Panc1 (cell line): ENCODE results near the gene TM4SF4. TPM values are rescaled to one million over a fixed set of nuclear protein-coding genes. Genes with fewer than 3 reads are reported as not detected.

ENCODE experiments used
- ATAC-seq: fragments of 200-7000 bp; cut with Tn5 transposase; 2 replicates; pipeline ENCODE4 v1.9.1; 2020; ENCODE audit warnings: mild to moderate bottlenecking, moderate library complexity
- BruUV-seq: library from RNA; stranded (reverse); fragments of 400-500 nt; replicated peaks from 2 replicates; lab custom pipeline; 2021; lab: Mats Ljungman, UMichigan
- CTCF ChIA-PET: fragments of 300-600 bp; sonication (Branson Sonifier 250); formaldehyde crosslinking; loops from one replicate; lab custom pipeline; 2022; ENCODE audit warnings: antibody characterized with exemption; lab: Charles Lee
- POLR2A ChIA-PET: fragments of 300-600 bp; sonication (Branson Sonifier 250); formaldehyde crosslinking; loops from one replicate; lab custom pipeline; 2022; ENCODE audit warnings: antibody characterized with exemption; lab: Charles Lee
- DNase-seq: peaks from one replicate; pipeline ENCODE4 v3.0.0-alpha.2; 2010; ENCODE audit warnings: low read depth, low spot score
- H3K27ac ChIP-seq: 2 replicates; pipeline ENCODE4 v1.5.1; 2011; ENCODE audit warnings: mild to moderate bottlenecking, low read length, inconsistent platforms
- H3K27me3 ChIP-seq: fragments of 200-500 bp; sonication (Bioruptor generic); 2 replicates; pipeline ENCODE4 v1.6.0; 2014; ENCODE audit warnings: low read length, inconsistent platforms; ENCODE audit not compliant: control insufficient read depth, insufficient read depth
- H3K36me3 ChIP-seq: fragments of 200-500 bp; sonication (Bioruptor generic); 2 replicates; pipeline ENCODE4 v1.5.1; 2014; ENCODE audit warnings: inconsistent platforms, mild to moderate bottlenecking, low read length, moderate library complexity; ENCODE audit not compliant: control insufficient read depth, insufficient read depth
- H3K4me1 ChIP-seq: 2 replicates; pipeline ENCODE4 v1.5.1; 2011; ENCODE audit warnings: inconsistent platforms, mild to moderate bottlenecking, low read length, moderate library complexity; ENCODE audit not compliant: control insufficient read depth, insufficient read depth
- H3K4me3 ChIP-seq, 2 experiments: 2 replicates each; pipeline ENCODE4 v1.5.1; 2011 to 2012; ENCODE audit warnings: low read depth in 2 of 2, low read length in 2 of 2, mild to moderate bottlenecking in 2 of 2, inconsistent platforms in 1 of 2, moderate library complexity in 1 of 2
- H3K9me3 ChIP-seq: fragments of 200-500 bp; sonication (Bioruptor generic); 2 replicates; pipeline ENCODE4 v1.5.1; 2014; ENCODE audit warnings: low read depth, mild to moderate bottlenecking, inconsistent platforms, low read length, moderate library complexity; ENCODE audit not compliant: control insufficient read depth, insufficient read depth
- POLR2AphosphoS5 ChIP-seq: IDR thresholded peaks from 2 replicates; pipeline ENCODE4 v1.6.1; 2012; ENCODE audit warnings: mild to moderate bottlenecking, low read depth, low read length, moderate library complexity
- SIN3A ChIP-seq: IDR thresholded peaks from 2 replicates; pipeline ENCODE4 v1.6.1; 2012; ENCODE audit warnings: low read depth, mild to moderate bottlenecking, low read length, moderate library complexity, borderline replicate concordance; ENCODE audit not compliant: insufficient read depth
- TCF7L2 ChIP-seq: IDR thresholded peaks from 2 replicates; pipeline ENCODE4 v1.6.1; 2011; ENCODE audit warnings: mild to moderate bottlenecking, low read depth, low read length, inconsistent platforms
- in situ Hi-C: cut with HindIII; loops from 2 replicates; pipeline ENCODE4 v1.10.0; 2016; ENCODE audit warnings: low sequenced_read_pairs, low pct_unique_long_range_greater_than_20kb
- intact Hi-C: fragments of 100-400 bp; cut with micrococcal nuclease; formaldehyde crosslinking; loops from one replicate; pipeline ENCODE4 v1.10.0; 2022; ENCODE audit not compliant: unreplicated experiment
- total RNA-seq: library from RNA; stranded (reverse); gene quantifications from one replicate; pipeline ENCODE4 v1.2.1, GENCODE V29; 2021; ENCODE audit not compliant: unreplicated experiment
- TF ChIP-seq, protein P1 (sequence below): fragments of 450-650 bp; IDR thresholded peaks from 2 replicates; pipeline ENCODE4 v1.5.1; 2017; ENCODE audit warnings: mild to moderate bottlenecking
- TF ChIP-seq, protein P2 (sequence below), 2 experiments: IDR thresholded peaks; 2 replicates each; pipeline ENCODE4 v1.6.1; 2011 to 2012; ENCODE audit warnings: low read depth in 2 of 2, control low read depth in 1 of 2, low read length in 1 of 2, mild to moderate bottlenecking in 1 of 2, moderate library complexity in 1 of 2; ENCODE audit not compliant: insufficient read depth in 1 of 2

TM4SF4 gene
- total RNA-seq, 1 experiment from 2014 or later = 0.46 TPM

DNA sequence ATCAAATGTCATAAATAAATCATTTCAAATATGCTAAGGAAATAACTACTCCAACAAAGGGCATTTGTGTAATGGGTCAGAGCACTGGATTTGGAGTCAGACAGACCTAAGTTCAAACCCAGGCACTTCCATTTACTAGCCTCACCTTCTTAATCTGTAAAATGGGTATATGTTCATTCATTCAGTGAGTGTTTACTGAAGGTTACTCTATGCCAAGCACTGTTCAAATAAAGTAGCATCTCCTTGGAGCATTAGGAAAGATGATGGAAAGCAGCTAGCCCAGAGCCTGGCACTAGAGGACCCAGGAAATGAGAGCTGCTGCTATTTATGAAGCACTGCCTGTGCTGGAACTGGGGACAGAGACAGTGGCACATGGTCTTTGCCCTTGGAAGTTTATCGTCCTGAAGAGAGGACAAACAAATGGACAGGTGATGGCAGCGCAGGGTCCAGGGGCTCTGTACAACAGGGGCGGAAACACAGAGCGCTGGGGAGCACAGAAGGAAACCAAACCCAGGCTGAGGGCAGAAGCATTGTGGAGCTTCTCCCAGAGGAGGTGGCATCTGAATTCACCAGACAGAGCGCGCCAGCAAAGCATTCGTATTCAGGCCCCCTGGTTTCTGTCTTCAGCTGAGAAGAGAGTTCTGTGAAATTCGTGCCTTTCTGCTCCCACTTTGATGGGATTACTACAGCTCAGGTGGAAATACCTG lies 19.0 kb downstream of the TM4SF4 start:
- no TSS peak for BruUV-seq
- ATAC-seq (peak; percentile 9), DNase-seq (no peak)
- ChIA-PET CTCF (interaction anchor here (1.3 kb wide), 1 partner anchor 373 kb away, joined by 4 read pairs; no protein-coding TSS in a partner anchor), POLR2A (no interaction called here)
- Histone ChIP-seq H3K27ac (peak overlapping the region; percentile 86), H3K4me1 (peaks cover 15% of the 10 kb centered on the region; the same call in 1 of the 2 replicates), H3K9me3 (peaks cover 7% of the 10 kb centered on the region; the same call in 1 of the 2 replicates), H3K27me3 (no peaks in the 10 kb centered on the region), H3K36me3 (no peaks in the 10 kb centered on the region), H3K4me3 (no peak overlapping the region)
- intact Hi-C loops (no loop called here), in situ Hi-C loops (no loop called here)
- TF ChIP-seq, protein P1, sequence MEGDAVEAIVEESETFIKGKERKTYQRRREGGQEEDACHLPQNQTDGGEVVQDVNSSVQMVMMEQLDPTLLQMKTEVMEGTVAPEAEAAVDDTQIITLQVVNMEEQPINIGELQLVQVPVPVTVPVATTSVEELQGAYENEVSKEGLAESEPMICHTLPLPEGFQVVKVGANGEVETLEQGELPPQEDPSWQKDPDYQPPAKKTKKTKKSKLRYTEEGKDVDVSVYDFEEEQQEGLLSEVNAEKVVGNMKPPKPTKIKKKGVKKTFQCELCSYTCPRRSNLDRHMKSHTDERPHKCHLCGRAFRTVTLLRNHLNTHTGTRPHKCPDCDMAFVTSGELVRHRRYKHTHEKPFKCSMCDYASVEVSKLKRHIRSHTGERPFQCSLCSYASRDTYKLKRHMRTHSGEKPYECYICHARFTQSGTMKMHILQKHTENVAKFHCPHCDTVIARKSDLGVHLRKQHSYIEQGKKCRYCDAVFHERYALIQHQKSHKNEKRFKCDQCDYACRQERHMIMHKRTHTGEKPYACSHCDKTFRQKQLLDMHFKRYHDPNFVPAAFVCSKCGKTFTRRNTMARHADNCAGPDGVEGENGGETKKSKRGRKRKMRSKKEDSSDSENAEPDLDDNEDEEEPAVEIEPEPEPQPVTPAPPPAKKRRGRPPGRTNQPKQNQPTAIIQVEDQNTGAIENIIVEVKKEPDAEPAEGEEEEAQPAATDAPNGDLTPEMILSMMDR = no peak
- TF ChIP-seq TCF7L2 (no peak), SIN3A (no peak), POLR2AphosphoS5 (no peak)
- TF ChIP-seq, protein P2, sequence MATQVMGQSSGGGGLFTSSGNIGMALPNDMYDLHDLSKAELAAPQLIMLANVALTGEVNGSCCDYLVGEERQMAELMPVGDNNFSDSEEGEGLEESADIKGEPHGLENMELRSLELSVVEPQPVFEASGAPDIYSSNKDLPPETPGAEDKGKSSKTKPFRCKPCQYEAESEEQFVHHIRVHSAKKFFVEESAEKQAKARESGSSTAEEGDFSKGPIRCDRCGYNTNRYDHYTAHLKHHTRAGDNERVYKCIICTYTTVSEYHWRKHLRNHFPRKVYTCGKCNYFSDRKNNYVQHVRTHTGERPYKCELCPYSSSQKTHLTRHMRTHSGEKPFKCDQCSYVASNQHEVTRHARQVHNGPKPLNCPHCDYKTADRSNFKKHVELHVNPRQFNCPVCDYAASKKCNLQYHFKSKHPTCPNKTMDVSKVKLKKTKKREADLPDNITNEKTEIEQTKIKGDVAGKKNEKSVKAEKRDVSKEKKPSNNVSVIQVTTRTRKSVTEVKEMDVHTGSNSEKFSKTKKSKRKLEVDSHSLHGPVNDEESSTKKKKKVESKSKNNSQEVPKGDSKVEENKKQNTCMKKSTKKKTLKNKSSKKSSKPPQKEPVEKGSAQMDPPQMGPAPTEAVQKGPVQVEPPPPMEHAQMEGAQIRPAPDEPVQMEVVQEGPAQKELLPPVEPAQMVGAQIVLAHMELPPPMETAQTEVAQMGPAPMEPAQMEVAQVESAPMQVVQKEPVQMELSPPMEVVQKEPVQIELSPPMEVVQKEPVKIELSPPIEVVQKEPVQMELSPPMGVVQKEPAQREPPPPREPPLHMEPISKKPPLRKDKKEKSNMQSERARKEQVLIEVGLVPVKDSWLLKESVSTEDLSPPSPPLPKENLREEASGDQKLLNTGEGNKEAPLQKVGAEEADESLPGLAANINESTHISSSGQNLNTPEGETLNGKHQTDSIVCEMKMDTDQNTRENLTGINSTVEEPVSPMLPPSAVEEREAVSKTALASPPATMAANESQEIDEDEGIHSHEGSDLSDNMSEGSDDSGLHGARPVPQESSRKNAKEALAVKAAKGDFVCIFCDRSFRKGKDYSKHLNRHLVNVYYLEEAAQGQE (IDR thresholded peaks at IDR 0.05; ENCODE audit: insufficient read depth in 1 of 2, low read depth in 2 of 2, low read length in 1 of 2) = no peak

DNA sequence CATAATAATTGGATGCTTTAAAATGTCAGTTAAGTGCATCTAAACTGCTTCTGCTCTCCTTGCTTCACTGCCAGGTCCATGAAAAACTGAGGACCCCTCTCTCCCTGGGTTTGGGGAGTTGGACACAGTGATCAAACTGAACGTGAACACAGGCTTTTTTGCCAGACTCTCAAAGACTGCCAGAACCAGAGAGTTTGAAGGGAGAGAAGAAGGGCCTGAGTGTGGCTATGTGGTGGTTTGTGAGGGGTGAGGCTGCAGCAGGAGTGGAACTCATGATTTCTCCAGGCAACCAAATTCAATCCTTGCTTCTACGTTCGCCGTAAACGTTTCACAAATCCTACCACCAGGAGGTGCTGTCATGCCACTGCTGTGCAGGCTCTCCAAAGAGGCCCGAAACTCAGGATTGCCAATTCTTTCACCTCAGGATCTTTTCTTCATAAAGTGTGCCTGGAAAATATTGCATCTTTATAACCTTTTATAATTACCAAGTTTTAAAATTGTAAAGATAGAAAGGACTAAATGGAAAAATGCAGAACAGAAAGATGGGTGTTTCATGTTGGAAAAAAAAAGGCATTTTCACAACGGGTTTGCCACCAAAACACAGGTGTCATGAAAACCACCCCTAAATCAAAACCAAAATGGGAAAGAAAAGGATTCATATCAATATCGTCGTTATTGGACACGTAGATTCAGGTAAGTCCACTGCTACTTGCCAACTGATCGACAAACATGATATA lies 19.7 kb downstream of the TM4SF4 start:
- peak overlapping the region; percentile 86 for H3K27ac ChIP-seq
- peak; percentile 89 for ATAC-seq
- peaks cover 13% of the 10 kb centered on the region; the same call in 1 of the 2 replicates for H3K4me1 ChIP-seq
- no peaks in the 10 kb centered on the region for H3K27me3 ChIP-seq
- in situ Hi-C loops = no loop called here
- no TSS peak for BruUV-seq
- peaks cover 7% of the 10 kb centered on the region; the same call in 1 of the 2 replicates for H3K9me3 ChIP-seq
- no peak overlapping the region for H3K4me3 ChIP-seq
- no peak; the same call in 1 of the 2 replicates for TF ChIP-seq POLR2AphosphoS5
- TF ChIP-seq, protein P1 = peak; percentile 98
- peak; percentile 46 for DNase-seq
- ChIA-PET CTCF (interaction anchor here (1.3 kb wide), 1 partner anchor 374 kb away, joined by 4 read pairs; no protein-coding TSS in a partner anchor), POLR2A (no interaction called here)
- intact Hi-C loops = no loop called here
- no peaks in the 10 kb centered on the region for H3K36me3 ChIP-seq
